ENCODE data around the gene NUP62. TPM values are rescaled to one million over a fixed set of nuclear protein-coding genes. Genes with fewer than 3 reads are reported as not detected.

NUP62 gene
- total and polyA plus RNA-seq, 2 experiments from 2014 or later: 35.1 to 38.5 TPM

DNA sequence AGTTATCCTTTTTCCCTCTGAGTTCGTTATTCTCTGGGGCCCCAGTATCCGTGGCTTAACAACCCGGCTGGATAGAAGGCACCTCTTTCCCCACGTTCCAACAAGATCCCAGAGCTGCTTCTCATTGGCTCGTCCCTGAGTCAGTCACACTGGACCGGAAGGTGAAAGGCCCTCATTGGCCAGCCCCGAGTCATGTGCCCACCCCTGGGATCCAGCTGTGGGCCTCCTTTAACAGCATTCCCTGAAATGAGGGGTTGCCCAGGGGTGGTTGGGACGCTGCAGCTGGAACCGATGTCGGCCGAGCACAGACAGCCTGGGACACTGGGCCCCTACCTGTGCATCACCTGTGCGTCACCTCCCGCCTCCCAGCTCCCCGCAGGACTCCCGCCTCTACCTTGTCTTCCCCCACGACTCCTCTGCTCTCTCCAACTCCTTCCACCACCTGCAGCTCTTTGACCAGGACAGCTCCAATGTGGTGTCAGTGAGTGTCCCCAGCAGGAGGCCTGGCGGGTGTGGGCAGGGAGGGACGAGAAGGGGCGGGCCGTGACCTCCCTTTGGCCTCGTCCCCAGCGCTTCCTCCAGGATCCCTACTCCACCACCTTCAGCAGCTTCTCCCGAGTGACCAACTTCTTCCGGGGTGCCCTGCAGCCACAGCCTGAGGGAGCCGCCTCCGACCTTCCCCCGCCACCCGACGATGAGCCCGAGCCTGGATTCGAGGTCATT is 47.5 kb downstream of the NUP62 start:
- H4K20me1 ChIP-seq (ENCODE audit: insufficient read depth): no peaks in the 10 kb centered on the region
- no peak for TF ChIP-seq EZH2phosphoT487 (IDR thresholded peaks at IDR 0.05; ENCODE audit: insufficient read depth, low read depth)
- no peak for TF ChIP-seq EZH2 (IDR thresholded peaks at IDR 0.05; ENCODE audit: insufficient read depth, poor library complexity, severe bottlenecking)
- 89 to 90% methylated on average over 27 to 31 of the region's 31 CpGs for WGBS, 2 experiments (ENCODE audit: low coverage in 1 of 2, low lambda C conversion rate in 2 of 2, missing lambda C conversion rate in 2 of 2)
- no peak for DNase-seq
- no peaks in the 10 kb centered on the region for H3K9me2 ChIP-seq (ENCODE audit: insufficient read depth)
- peaks cover 17% of the 10 kb centered on the region; the same call in 1 of the 2 replicates for H3K36me3 ChIP-seq (ENCODE audit: low read depth)
- no peak overlapping the region for H3K4me3 ChIP-seq
- no peaks in the 10 kb centered on the region for H3K9me3 ChIP-seq (ENCODE audit: low read depth)
- H3K79me2 ChIP-seq (ENCODE audit: insufficient read depth): peaks cover 12% of the 10 kb centered on the region
- H3F3A ChIP-seq (ENCODE audit: insufficient read depth): no peaks in the 10 kb centered on the region
- no peak overlapping the region for H3K4me2 ChIP-seq (ENCODE audit: unreplicated experiment)
- no peak overlapping the region for H3K27ac ChIP-seq
- no peaks in the 10 kb centered on the region for H3K27me3 ChIP-seq (replicated peaks; ENCODE audit: insufficient read depth)
- H3K4me1 ChIP-seq (ENCODE audit: insufficient read depth): peaks cover 4% of the 10 kb centered on the region; the same call in 1 of the 2 replicates
- H2AFZ ChIP-seq: no peak overlapping the region
- H3K9ac ChIP-seq: no peak overlapping the region
- in situ Hi-C loops (cut with MboI): no loop called here

- Histone ChIP-seq H3F3A (ENCODE audit: insufficient read depth) (no peaks in the 10 kb centered on the region), H3K4me3 (no peak overlapping the region), H4K20me1 (ENCODE audit: insufficient read depth) (no peaks in the 10 kb centered on the region), H3K36me3 (ENCODE audit: low read depth) (peaks cover 17% of the 10 kb centered on the region; the same call in 1 of the 2 replicates), H3K9ac (no peak overlapping the region), H3K27me3 (replicated peaks; ENCODE audit: insufficient read depth) (no peaks in the 10 kb centered on the region), H3K9me2 (ENCODE audit: insufficient read depth) (no peaks in the 10 kb centered on the region), H3K4me2 (ENCODE audit: unreplicated experiment) (no peak overlapping the region), H3K27ac (no peak overlapping the region), H3K4me1 (ENCODE audit: insufficient read depth) (peaks cover 4% of the 10 kb centered on the region; the same call in 1 of the 2 replicates), H2AFZ (no peak overlapping the region), H3K9me3 (ENCODE audit: low read depth) (no peaks in the 10 kb centered on the region), H3K79me2 (ENCODE audit: insufficient read depth) (peaks cover 14% of the 10 kb centered on the region)
- in situ Hi-C loops (cut with MboI): no loop called here
- 92 to 94% methylated on average over 15 to 17 of the region's 17 CpGs for WGBS, 2 experiments (ENCODE audit: low coverage in 1 of 2, low lambda C conversion rate in 2 of 2, missing lambda C conversion rate in 2 of 2)
- no peak for DNase-seq
- TF ChIP-seq EZH2 (IDR thresholded peaks at IDR 0.05; ENCODE audit: insufficient read depth, poor library complexity, severe bottlenecking): no peak
- TF ChIP-seq EZH2phosphoT487 (IDR thresholded peaks at IDR 0.05; ENCODE audit: insufficient read depth, low read depth): no peak
Observed at GRCh38 chr19:49881186-49881585, 48.1 kb downstream of the NUP62 start.

DNA sequence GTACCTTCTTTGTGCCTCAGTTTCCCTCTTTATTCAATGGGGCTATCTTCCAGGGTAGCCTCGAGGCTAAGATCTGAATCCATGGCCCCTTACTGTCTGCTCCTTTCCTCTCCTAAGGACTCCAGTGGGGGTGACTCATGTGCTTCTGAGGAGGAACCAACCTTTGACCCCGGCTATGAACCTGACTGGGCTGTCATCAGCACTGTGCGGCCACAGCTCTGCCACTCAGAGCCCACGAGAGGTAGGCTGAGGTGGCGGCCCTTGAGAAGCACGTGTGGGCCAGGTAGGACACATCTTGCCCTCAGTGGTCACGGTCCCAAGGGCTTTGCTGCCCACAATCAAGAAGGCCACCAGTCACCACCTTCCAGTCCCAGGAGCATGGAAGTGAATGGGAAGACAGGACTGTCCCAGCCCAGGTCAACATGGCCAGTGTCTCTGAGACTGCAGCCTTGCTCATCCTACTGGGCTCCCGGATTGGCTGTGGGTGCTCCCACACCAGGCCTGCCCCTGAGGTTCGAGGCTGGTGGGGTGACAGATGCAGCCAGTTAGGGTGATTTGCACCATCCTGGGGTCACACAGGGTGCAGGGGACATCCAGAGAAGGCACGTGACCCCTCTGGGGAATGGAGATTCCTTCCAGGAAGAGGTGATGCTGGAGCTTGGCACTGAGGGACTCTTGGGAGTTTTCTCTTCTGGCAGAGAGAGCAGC is 49.0 kb downstream of the NUP62 start:
- H3K4me1 ChIP-seq (ENCODE audit: insufficient read depth): peaks cover 6% of the 10 kb centered on the region
- no peak for TF ChIP-seq EZH2 (IDR thresholded peaks at IDR 0.05; ENCODE audit: insufficient read depth, poor library complexity, severe bottlenecking)
- TF ChIP-seq EZH2phosphoT487 (IDR thresholded peaks at IDR 0.05; ENCODE audit: insufficient read depth, low read depth): no peak
- no peaks in the 10 kb centered on the region for H4K20me1 ChIP-seq (ENCODE audit: insufficient read depth)
- H3K27ac ChIP-seq: no peak overlapping the region
- peaks cover 22% of the 10 kb centered on the region for H3K79me2 ChIP-seq (ENCODE audit: insufficient read depth)
- no peak overlapping the region for H2AFZ ChIP-seq
- DNase-seq: no peak
- in situ Hi-C loops (cut with MboI): no loop called here
- 90% methylated on average over 10 of the region's 10 CpGs for WGBS, 2 experiments (ENCODE audit: low coverage in 1 of 2, low lambda C conversion rate in 2 of 2, missing lambda C conversion rate in 2 of 2)
- no peaks in the 10 kb centered on the region for H3K27me3 ChIP-seq (replicated peaks; ENCODE audit: insufficient read depth)
- peaks cover 17% of the 10 kb centered on the region; the same call in 1 of the 2 replicates for H3K36me3 ChIP-seq (ENCODE audit: low read depth)
- no peak overlapping the region for H3K9ac ChIP-seq
- H3K4me3 ChIP-seq: no peak overlapping the region
- H3K4me2 ChIP-seq (ENCODE audit: unreplicated experiment): no peak overlapping the region
- H3K9me2 ChIP-seq (ENCODE audit: insufficient read depth): no peaks in the 10 kb centered on the region
- H3F3A ChIP-seq (ENCODE audit: insufficient read depth): no peaks in the 10 kb centered on the region
- H3K9me3 ChIP-seq (ENCODE audit: low read depth): no peaks in the 10 kb centered on the region

DNA sequence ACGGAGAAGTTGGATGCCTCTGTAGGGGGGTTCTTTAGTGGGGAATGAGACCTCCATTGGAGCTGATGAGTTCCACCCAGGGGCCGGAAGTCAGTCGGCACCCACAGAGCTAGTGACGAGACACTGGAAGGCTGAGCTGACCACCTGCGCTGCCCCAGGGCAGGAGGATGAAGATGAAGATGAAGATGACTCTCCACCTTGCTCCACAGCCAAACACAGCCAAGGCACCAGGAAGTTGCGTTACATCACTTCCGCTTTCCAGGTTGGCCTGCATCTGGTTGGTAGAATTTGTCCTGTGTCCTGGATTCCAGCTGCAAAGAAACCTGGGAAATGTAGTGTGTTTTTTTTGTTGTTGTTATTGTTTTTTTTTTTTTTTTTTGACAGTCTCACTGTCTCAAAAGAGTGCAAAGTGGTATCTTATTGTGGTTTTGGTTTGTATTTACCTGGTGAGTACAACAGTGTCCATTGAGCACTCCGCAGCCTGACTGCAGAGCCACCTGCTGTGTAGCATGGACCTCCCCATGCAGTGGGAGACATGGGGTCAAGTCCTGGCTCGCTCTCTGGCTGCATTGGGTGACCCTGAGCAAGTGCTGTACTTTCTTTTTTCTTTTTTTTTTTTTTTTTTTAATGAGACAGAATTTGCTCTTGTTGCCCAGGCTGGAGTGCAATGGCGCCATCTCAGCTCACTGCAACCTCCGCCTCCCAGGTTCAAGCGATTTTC is 49.9 kb downstream of the NUP62 start:
- Histone ChIP-seq H3K9me2 (ENCODE audit: insufficient read depth) (no peaks in the 10 kb centered on the region), H3K9ac (no peak overlapping the region; the same call in 1 of the 2 replicates), H3K27ac (no peak overlapping the region), H3F3A (ENCODE audit: insufficient read depth) (no peaks in the 10 kb centered on the region), H3K4me1 (ENCODE audit: insufficient read depth) (peaks cover 10% of the 10 kb centered on the region), H3K27me3 (replicated peaks; ENCODE audit: insufficient read depth) (no peaks in the 10 kb centered on the region), H3K36me3 (ENCODE audit: low read depth) (peaks cover 17% of the 10 kb centered on the region; the same call in 1 of the 2 replicates), H3K4me2 (ENCODE audit: unreplicated experiment) (no peak overlapping the region), H2AFZ (no peak overlapping the region), H3K9me3 (ENCODE audit: low read depth) (no peaks in the 10 kb centered on the region), H4K20me1 (ENCODE audit: insufficient read depth) (no peaks in the 10 kb centered on the region), H3K4me3 (no peak overlapping the region), H3K79me2 (ENCODE audit: insufficient read depth) (peaks cover 31% of the 10 kb centered on the region)
- 93% methylated on average over 12 of the region's 12 CpGs for WGBS, 2 experiments (ENCODE audit: low coverage in 1 of 2, low lambda C conversion rate in 2 of 2, missing lambda C conversion rate in 2 of 2)
- in situ Hi-C loops (cut with MboI): no loop called here
- TF ChIP-seq EZH2 (IDR thresholded peaks at IDR 0.05; ENCODE audit: insufficient read depth, poor library complexity, severe bottlenecking) (no peak), EZH2phosphoT487 (IDR thresholded peaks at IDR 0.05; ENCODE audit: insufficient read depth, low read depth) (no peak)
- no peak for DNase-seq

Measured in GM23248 (cell line).